Endothelial cell of umbilical vein (primary cell): ENCODE results near the gene ATG101. TPM values are rescaled to one million over a fixed set of nuclear protein-coding genes. Genes with fewer than 3 reads are reported as not detected.

Experiments
- BruUV-seq: library from RNA; stranded (reverse); fragments of 400-500 nt; replicated peaks from 2 replicates; lab custom pipeline; 2021; lab: Mats Ljungman, UMichigan
- CTCF ChIA-PET: fragments of 300-600, 350-600 bp; sonication (Branson Sonifier 250); formaldehyde crosslinking; loops from one replicate; lab custom pipeline; 2021; ENCODE audit warnings: antibody characterized with exemption, inconsistent platforms; lab: Charles Lee
- POLR2A ChIA-PET: fragments of 300-600, 350-600 bp; sonication (Branson Sonifier 250); formaldehyde crosslinking; loops from one replicate; lab custom pipeline; 2021; ENCODE audit warnings: antibody characterized with exemption, inconsistent platforms; lab: Charles Lee
- DNase-seq: peaks from one replicate; pipeline ENCODE4 v3.0.0-alpha.2; 2011; ENCODE audit warnings: low read depth, low spot score
- FAIRE-seq: peaks from 2 replicates; lab custom pipeline; 2011; peaks lifted over from hg19 to GRCh38; lab: Jason Lieb, UNC
- H2AFZ ChIP-seq: 2 replicates; pipeline ENCODE4 v1.6.0; 2012; ENCODE audit warnings: low read depth, low read length, control low read depth, inconsistent platforms
- H3K27ac ChIP-seq: 2 replicates; pipeline ENCODE4 v1.5.1; 2011; ENCODE audit warnings: low read depth, mild to moderate bottlenecking, control low read depth, low read length, moderate library complexity; ENCODE audit not compliant: insufficient read depth
- H3K27me3 ChIP-seq, 2 experiments: 2 replicates each; pipeline versions ENCODE4 v1.6.0 to v1.6.1; 2011; ENCODE audit warnings: low read length in 2 of 2, mixed read lengths in 1 of 2; ENCODE audit not compliant: control insufficient read depth in 2 of 2, insufficient read depth in 2 of 2
- H3K36me3 ChIP-seq, 2 experiments: 2 replicates in 1 of 2; 3 replicates in 1 of 2; pipeline ENCODE4 v1.5.1; 2011; ENCODE audit warnings: low read length in 2 of 2, mild to moderate bottlenecking in 1 of 2, moderate library complexity in 1 of 2; ENCODE audit not compliant: control insufficient read depth in 2 of 2, insufficient read depth in 2 of 2; ENCODE audit errors: extremely low read depth in 1 of 2
- H3K4me1 ChIP-seq: 3 replicates; pipeline ENCODE4 v1.5.1; 2011; ENCODE audit warnings: mild to moderate bottlenecking, low read length; ENCODE audit not compliant: control insufficient read depth, insufficient read depth; ENCODE audit errors: extremely low read depth
- H3K4me2 ChIP-seq: 2 replicates; pipeline ENCODE4 v1.6.1; 2011; ENCODE audit warnings: low read length, control low read depth, mixed read lengths; ENCODE audit not compliant: insufficient read depth
- H3K4me3 ChIP-seq, 3 experiments: fragments of 200-600 bp in 1 of 3; sonication (generic), shearing (Covaris generic) in 1 of 3; replicated peaks in 1 of 3; 2 replicates each; pipeline ENCODE4 v1.5.1; 2011 to 2016; ENCODE audit warnings: control low read depth in 3 of 3, low read length in 3 of 3, mild to moderate bottlenecking in 2 of 3, inconsistent platforms in 1 of 3, low read depth in 1 of 3, moderate library complexity in 1 of 3; ENCODE audit not compliant: insufficient read depth in 1 of 3
- H3K79me2 ChIP-seq: 2 replicates; pipeline ENCODE4 v1.6.0; 2012; ENCODE audit warnings: low read length, inconsistent platforms; ENCODE audit not compliant: control insufficient read depth, insufficient read depth
- H3K9ac ChIP-seq: replicated peaks from 2 replicates; pipeline ENCODE3; 2011; ENCODE audit warnings: low read length, control low read depth; ENCODE audit not compliant: insufficient read depth; ENCODE audit errors: extremely low read depth
- H3K9me1 ChIP-seq: replicated peaks from 3 replicates; pipeline ENCODE4 v1.6.0; 2011; ENCODE audit warnings: mild to moderate bottlenecking, low read length; ENCODE audit not compliant: control insufficient read depth, insufficient read depth; ENCODE audit errors: extremely low read depth
- H3K9me3 ChIP-seq: replicated peaks from 2 replicates; pipeline ENCODE4 v1.5.1; 2012; ENCODE audit warnings: low read length, inconsistent platforms; ENCODE audit not compliant: control insufficient read depth, insufficient read depth
- H4K20me1 ChIP-seq: replicated peaks from 2 replicates; pipeline ENCODE3; 2011; ENCODE audit warnings: mild to moderate bottlenecking, low read length; ENCODE audit not compliant: control insufficient read depth, insufficient read depth; ENCODE audit errors: extremely low read depth
- CTCF ChIP-seq, 2 donors: IDR thresholded peaks; 1 replicate in 1 of 2; 2 replicates in 1 of 2; pipeline ENCODE4 v1.5.1; 2011; ENCODE audit warnings: low read length in 2 of 2, mild to moderate bottlenecking in 2 of 2, moderate library complexity in 2 of 2, control low read depth in 1 of 2, inconsistent platforms in 1 of 2, low read depth in 1 of 2; ENCODE audit not compliant: insufficient read depth in 1 of 2; ENCODE audit errors: extremely low read depth in 1 of 2
- EZH2 ChIP-seq: IDR thresholded peaks from 2 replicates; pipeline ENCODE4 v1.6.1; 2012; ENCODE audit warnings: borderline replicate concordance, low read depth, mild to moderate bottlenecking, moderate library complexity, low read length, inconsistent platforms; ENCODE audit not compliant: severe bottlenecking
- FOS ChIP-seq: IDR thresholded peaks from 2 replicates; pipeline ENCODE4 v1.6.1; 2011; ENCODE audit warnings: mild to moderate bottlenecking, low read length, moderate library complexity, borderline replicate concordance; ENCODE audit not compliant: insufficient read depth
- GATA2 ChIP-seq: IDR thresholded peaks from 2 replicates; pipeline ENCODE4 v1.7.0; 2011; ENCODE audit warnings: low read depth, mild to moderate bottlenecking, moderate library complexity, mixed read lengths, low read length; ENCODE audit not compliant: insufficient read length, insufficient read depth
- JUN ChIP-seq: IDR thresholded peaks from 2 replicates; pipeline ENCODE4 v1.6.1; 2011; ENCODE audit warnings: borderline replicate concordance, low read depth; ENCODE audit not compliant: insufficient read length, insufficient read depth
- MYC ChIP-seq: IDR thresholded peaks from one replicate; pipeline ENCODE4 v1.6.1; 2011; ENCODE audit warnings: mild to moderate bottlenecking, low read depth, low read length
- POLR2A ChIP-seq: IDR thresholded peaks from 2 replicates; pipeline ENCODE4 v1.6.1; 2012; ENCODE audit warnings: low read depth, mild to moderate bottlenecking, control low read depth, low read length
- POLR2AphosphoS5 ChIP-seq: IDR thresholded peaks from 2 replicates; pipeline ENCODE4 v1.6.1; 2012; ENCODE audit warnings: low read depth, mild to moderate bottlenecking, control low read depth, low read length, moderate library complexity; ENCODE audit not compliant: insufficient read depth
- dilution Hi-C: fragments of 300-500 bp; cut with MboI; formaldehyde crosslinking; loops from one replicate; pipeline ENCODE4 v1.15.0; 2019; ENCODE audit warnings: low sequenced_read_pairs; ENCODE audit not compliant: extremely low pct_ligation_motif_present
- intact Hi-C: fragments of 100-400 bp; cut with micrococcal nuclease; formaldehyde crosslinking; loops from one replicate; pipeline ENCODE4 v1.10.0; 2022
- polyA plus RNA-seq, 4 experiments: library from polyadenylated mRNA; depleted of rRNA in 3 of 4; stranded (reverse) in 3 of 4; unstranded in 1 of 4; fragments of >200 nt; gene quantifications; 2 replicates each; pipeline versions ENCODE4 v1.2.1 to v1.2.3, GENCODE V29; 2011 to 2012; ENCODE audit warnings: missing spikeins in 1 of 4
- total RNA-seq: library from RNA; stranded (reverse); gene quantifications from 2 replicates; pipeline ENCODE4 v1.2.3, GENCODE V29; 2021
- TF ChIP-seq, protein P1 (sequence below): IDR thresholded peaks from 2 replicates; pipeline ENCODE4 v1.6.1; 2011; ENCODE audit not compliant: insufficient read depth, insufficient read length

ATG101 gene
- total and polyA plus RNA-seq, 2 donors (not counting 3 experiments of a cell fraction or from before 2014, with no cell fraction given) = 41.6 to 78.4 TPM

DNA sequence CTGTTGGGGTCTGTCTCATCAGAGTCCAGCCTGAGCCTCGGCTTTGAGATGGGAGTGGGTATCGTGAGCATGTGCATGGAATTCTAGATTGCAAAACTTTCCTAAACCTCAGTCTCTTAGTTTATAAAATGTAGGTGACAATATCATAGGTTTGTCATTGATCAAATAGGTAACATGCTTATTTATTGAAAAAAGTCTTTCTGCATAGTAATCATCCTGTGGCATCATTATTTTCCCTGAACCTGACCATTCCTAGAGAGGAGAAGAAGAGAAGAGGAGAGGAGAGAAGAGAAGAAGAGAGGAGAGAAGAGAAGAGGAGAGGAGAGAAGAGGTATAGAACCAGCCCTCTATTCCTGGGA lies 13.8 kb downstream of the ATG101 start:
- ChIA-PET POLR2A (no interaction called here), CTCF (interaction anchor here (1.0 to 12.8 kb wide), 13 partner anchors 10 to 90 kb away, joined by 3 to 452 read pairs (median 9); partner anchors contain the start of genes ATG101 and NR4A1)
- peaks cover 5% of the 10 kb centered on the region for H3K4me1 ChIP-seq
- no peaks in the 10 kb centered on the region for H4K20me1 ChIP-seq
- FAIRE-seq = no peak
- BruUV-seq = no TSS peak
- H3K9me3 ChIP-seq = no peaks in the 10 kb centered on the region
- peaks cover 0 to 1% of the 10 kb centered on the region in 2 experiments for H3K27me3 ChIP-seq
- no peak overlapping the region for H3K27ac ChIP-seq
- no peak overlapping the region for H3K9ac ChIP-seq
- H3K4me2 ChIP-seq = no peak overlapping the region
- no peak overlapping the region for H3K4me3 ChIP-seq
- dilution Hi-C loops = no loop called here
- TF ChIP-seq GATA2 (no peak), FOS (no peak), POLR2A (no peak), JUN (no peak), CTCF (IDR thresholded peaks at IDR 0.05; ENCODE audit: extremely low read depth in 1 of 2, insufficient read depth in 1 of 2, low read depth in 1 of 2, low read length in 2 of 2) (no peak), EZH2 (no peak), POLR2AphosphoS5 (no peak), MYC (no peak)
- TF ChIP-seq, protein P1, sequence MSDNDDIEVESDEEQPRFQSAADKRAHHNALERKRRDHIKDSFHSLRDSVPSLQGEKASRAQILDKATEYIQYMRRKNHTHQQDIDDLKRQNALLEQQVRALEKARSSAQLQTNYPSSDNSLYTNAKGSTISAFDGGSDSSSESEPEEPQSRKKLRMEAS = no peak
- H3K9me1 ChIP-seq = no peaks in the 10 kb centered on the region
- DNase-seq = no peak
- intact Hi-C loops = loop anchor here (1.0 kb wide), 2 partner anchors 38 to 58 kb away; no protein-coding TSS in a partner anchor
- peaks cover 0 to 7% of the 10 kb centered on the region in 2 experiments for H3K36me3 ChIP-seq
- no peaks in the 10 kb centered on the region for H3K79me2 ChIP-seq
- H2AFZ ChIP-seq = no peak overlapping the region
